Measurements from ENCODE around the gene PTPRU.
A peak's percentile ranks its signal among the peaks of the same experiment; 100 is the strongest.

PTPRU gene

DNA sequence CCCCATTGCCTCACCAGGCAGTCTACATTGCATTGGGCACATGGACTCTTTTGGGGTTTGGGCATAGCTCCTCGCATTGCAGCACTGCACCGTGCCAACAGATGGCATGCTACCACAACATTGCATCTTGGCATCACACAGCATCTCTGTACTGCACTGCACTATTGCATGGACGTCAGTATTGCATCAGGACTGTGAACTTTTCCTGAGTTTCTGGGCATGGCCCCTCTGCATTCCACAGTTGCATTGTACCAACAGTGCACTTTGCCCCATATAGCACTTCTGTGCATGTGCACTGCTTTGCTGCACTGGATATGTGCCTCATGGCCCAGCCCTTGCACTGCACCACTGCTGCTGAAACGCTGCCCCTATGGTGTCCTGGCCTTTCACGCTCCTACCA, 9.6 kb downstream of the PTPRU start:
- DNase-seq, result no peak

DNA sequence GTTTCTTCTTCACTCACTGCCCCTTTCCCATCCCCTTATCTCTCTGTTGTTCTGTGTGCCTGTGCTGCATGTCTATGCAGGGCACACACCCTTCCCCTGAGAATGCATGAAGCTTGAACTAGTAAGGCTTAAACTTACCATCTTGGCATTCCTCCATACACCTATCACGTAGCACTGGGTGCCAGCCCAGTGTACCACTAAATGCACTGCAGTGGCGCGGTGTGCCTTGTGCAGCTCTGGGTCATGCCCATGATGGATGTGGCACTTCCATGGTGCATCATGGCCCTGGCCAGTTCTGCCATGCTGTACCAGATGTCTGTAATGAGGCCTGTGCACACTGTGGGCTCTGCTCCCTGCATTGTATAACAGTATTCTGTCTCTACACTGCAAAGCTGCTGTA, 10.7 kb downstream of the PTPRU start:
- no peak for DNase-seq

DNA sequence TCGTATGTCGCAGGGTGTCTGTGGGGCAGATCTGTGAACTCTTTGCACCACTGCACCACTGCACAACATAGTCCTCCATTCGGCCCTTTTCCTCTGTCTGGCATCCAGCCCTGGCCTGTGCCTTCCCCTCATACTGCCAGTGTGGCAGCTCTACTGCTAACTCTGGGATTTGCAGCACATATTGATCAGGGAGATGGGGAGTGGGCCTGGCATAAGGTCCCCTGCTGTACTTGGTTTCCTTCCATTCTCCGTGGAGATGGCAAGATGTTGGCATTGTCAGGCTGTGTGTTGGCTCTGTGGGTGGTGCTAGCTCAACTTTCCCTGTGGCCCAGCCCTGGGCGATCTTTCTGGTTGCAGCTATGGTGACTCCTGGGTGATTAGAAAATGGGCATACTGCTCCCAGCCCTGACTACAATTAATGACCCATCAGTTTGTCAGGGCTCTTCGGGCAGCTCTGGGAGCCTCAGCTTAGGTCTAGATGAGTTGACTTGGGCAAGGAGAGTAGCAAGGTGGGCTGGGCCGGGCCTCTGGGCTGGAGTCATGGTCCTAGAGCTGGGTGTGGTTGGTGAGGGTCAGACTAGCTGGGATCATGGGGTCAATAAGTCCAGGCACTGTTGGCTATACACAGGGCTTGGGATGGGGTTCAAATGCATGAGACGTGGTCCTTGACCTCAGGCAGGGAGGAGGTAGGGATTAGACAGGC, 11.4 kb downstream of the PTPRU start:
- DNase-seq, result no peak

- DNase-seq, result no peak
Measured at GRCh38 chr1:29248409-29248808, 12.1 kb downstream of the PTPRU start.

GRCh38 chr1:29249170-29249691, 12.9 kb downstream of the PTPRU start:
- no peak for DNase-seq

- DNase-seq, result no peak
Measured at GRCh38 chr1:29249951-29250581, 13.7 kb downstream of the PTPRU start.

DNA sequence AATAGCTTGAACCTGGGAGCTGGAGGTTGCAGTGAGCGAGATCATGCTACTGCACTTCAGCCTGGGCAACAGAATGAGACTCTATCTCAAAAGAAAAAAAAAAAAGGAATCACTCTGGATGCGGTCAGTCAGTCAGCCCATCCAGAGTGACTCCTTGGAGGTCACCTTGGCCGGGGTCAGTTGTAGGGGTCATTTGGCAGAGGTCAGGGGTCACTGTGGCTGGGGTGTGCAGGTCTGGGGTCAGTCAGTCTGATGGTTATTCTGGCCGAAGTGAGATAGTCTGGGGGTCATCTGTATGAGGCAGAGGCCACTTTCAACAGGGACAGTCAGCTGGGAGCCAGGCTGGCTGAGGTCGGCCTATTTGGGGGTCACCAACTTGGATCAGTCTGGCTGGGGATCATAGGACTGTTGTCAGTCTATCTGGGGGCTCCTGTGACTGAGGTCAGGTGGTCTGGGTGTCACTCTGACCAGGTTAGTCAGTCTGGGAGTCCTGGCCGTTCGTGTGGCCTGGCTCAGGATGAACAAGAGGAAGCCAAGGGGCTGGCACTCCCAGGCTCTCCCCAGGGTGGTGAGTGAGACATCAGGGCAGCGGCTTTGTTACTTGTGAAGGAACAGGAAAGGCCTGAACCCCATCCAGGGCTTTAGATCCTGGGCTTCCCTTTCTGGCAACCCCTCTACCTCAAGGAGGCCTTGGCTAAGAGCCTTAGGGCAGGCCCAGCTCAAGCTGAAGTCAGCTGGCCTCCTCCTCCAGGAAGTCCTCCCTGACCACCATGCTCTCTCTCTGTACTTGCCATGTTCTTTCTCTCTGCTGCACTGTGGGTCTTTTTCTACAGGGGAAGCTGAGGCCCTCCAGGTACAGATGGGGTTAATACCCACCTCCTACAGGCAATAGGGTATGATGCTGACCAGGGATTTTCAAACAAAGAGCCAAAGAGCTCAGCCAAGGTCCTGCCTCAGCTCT, 15.1 kb downstream of the PTPRU start:
- DNase-seq, result no peak

GRCh38 chr1:29253180-29253579, 16.9 kb downstream of the PTPRU start:
- no peak for DNase-seq

DNA sequence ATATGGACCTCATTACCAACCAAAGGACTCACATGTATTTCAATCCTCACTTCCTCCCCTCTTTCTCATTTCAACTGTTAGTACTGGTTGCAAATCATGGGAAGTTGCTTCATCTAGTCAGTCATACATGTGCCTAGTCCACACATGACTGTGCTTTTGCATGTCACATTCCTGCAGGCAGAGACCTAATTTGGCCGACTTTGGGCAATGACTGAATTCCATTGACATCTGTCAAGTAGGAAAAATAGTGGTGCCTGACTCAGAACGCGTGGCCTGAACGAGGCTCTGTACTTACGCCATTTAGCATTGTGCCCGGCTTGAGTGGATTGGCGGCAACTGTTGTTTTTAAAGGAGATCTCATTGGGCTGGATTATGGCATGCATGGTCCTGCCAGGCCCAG, 18.0 kb downstream of the PTPRU start:
- no peak for DNase-seq

- no peak for DNase-seq
Measured at GRCh38 chr1:29255134-29255666, 18.9 kb downstream of the PTPRU start.

DNA sequence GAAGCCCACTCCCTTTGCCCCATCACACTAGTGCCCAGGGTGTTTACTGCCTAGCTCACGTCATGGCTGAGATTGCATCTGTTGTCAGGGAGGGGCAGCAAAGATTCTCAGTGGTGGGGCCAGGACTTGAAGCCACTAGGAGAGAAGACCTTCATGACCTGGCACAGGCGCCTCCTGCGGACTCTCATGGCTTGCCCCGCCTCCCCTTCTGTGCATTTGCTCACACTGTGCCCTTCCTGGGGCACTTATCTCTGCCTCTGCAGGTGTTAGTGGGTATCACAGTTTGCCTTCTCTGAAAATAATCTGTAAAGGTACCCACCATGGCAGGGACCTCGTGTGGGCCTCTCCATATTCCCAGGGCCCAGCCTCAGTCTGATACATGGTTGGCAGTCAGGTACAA, 20.1 kb downstream of the PTPRU start:
- no peak for DNase-seq

- peak; percentile 27 to 83 for DNase-seq
Measured at GRCh38 chr1:29256979-29257804, 20.9 kb downstream of the PTPRU start.

DNA sequence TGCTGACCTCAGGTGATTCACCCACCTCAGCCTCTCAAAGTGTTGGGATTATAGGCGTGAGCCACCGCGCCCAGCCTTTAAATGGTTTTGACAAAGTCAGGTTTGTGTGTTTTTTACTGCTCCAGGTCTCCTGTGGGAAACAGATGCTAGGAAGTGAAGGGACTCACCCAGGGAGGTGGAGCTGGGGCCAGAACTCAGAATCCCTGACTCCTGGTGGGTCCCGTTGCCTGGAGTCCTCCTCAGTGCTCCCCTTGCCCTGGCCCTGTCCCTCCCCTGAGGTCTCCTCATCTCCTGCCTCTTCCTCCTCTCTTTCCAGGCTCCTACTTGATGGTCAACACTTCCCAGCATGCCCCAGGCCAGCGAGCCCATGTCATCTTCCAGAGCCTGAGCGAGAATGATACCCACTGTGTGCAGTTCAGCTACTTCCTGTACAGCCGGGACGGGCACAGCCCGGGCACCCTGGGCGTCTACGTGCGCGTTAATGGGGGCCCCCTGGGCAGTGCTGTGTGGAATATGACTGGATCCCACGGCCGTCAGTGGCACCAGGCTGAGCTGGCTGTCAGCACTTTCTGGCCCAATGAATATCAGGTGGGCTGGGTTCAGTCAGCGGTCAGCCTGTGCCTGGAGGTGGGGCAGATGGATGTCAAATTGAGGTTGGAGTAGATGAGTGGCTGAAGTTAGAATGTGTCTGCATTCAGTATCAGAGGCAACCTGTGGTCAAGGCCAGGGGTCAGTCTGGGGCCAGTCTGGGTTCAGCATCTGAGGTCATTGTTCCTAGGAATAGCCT, 22.1 kb downstream of the PTPRU start:
- no peak for DNase-seq

- no peak for DNase-seq
Measured at GRCh38 chr1:29258976-29259801, 22.9 kb downstream of the PTPRU start.

GRCh38 chr1:29259802-29260441, 23.6 kb downstream of the PTPRU start:
- peak in 1 of 2 experiments; percentile 59 for DNase-seq

DNA sequence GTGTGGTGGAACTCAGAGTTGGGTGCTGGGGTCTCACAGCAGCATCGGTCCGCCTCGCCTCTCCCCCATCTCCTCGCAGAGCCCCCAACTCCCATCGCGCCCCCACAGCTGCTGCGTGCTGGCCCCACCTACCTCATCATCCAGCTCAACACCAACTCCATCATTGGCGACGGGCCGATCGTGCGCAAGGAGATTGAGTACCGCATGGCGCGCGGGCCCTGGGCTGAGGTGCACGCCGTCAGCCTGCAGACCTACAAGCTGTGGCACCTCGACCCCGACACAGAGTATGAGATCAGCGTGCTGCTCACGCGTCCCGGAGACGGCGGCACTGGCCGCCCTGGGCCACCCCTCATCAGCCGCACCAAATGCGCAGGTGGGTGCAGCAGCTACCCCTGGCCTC, 24.2 kb downstream of the PTPRU start:
- DNase-seq, result no peak

DNA sequence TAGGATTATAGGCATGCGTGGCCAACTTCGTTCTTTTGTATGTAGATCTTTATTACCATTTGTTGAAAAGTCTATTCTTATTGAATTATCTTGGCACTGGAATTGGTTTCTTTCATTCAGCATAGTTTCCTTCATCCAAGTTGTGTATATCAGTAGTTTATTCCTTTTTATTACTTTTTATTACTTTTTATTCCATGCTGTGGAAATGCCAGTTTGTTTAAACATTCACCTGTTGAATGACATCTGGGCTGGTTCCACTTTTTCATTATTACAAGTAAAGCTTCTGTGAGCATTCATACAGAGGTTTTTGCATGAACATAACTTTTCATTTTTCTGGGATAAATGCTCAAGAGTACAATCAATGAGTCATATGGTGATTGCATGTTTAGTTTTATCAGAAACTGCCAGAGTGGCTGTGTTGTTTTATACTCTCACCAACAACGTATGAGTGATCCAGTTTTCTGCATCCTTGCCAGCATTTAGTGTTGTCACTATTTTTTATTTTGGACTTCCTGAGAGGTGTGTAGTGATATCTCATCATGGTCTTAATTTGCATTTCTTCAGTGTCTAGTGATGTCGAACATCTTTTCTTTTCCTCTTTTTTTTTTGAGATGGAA, 28.6 kb downstream of the PTPRU start:
- no peak for DNase-seq

DNA sequence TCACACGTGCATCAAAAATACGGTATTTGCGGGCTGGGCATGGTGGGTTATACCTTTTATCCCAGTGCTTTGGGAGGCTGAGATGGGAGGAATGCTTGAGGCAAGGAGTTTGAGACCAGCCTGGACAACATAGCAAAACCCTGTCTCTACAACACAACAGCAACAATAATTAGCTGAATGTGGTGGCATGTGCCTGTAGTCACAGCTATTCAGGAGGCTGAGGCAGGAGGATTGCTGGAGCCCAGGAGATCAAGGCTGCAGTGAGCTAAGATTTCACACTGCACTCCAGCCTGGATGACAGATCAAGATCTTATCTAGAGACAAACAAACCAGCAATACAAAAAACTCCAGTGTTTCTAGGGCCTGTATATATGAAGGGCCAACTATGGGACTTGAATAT, 30.6 kb downstream of the PTPRU start:
- no peak for DNase-seq

DNA sequence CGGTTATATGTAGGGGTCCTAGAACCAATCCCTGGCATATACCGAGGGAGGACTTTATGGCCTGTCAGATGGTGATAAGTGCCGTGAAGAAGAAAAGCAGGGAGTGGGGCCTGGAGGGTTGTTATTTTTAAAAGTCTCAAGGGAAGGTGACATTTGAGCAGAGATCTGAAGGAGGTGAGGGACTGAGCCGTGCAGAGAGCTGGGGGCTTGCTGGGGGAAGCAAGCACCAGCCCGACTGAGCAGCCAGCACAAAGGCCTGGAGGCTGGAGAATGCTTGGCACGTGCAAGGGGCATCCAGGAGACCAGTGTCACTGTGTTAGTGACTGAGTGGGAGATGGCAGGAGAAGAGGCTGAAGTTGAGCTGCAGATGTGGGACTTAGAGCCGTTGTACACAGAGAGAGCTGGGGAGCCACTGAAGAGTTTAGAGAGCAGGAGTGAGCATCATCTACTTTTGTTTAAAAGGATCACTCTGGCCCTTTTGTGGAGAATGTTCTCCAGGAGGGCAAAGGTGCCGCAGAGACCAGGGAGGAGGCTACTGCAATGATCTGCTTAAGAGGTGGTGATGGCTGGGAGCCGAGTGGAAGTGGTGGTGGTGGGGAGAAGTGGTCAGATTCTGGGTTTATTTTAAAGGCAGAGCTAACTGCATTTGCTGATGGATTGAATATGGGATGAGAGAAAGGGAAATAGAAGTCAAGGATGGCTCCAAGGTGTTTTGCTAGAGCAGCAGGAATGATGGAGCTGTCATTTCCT, 31.2 kb downstream of the PTPRU start:
- no peak for DNase-seq

Data from NCI-H526 (cell line).